Cardiac muscle cell (in vitro differentiated cells and primary cell): Measurements from ENCODE around the gene MTA2. TPM values are rescaled to one million over a fixed set of nuclear protein-coding genes. Genes with fewer than 3 reads are reported as not detected.

Source experiments
- DNase-seq, 2 donors: peaks; one replicate each; pipeline versions ENCODE4 v3.0.0 to v3.0.0-alpha.2; 2010 to 2017; ENCODE audit warnings: low read depth in 1 of 2, low spot score in 1 of 2
- H3K27ac ChIP-seq: fragments of 200-600 bp; sonication (generic); 2 replicates; pipeline ENCODE4 v1.5.1; 2016
- H3K27me3 ChIP-seq: fragments of 200-600 bp; sonication (generic); 2 replicates; pipeline ENCODE4 v1.6.0; 2016; ENCODE audit warnings: control low read depth
- H3K36me3 ChIP-seq: fragments of 200-600 bp; sonication (generic); 2 replicates; pipeline ENCODE4 v1.5.1; 2016; ENCODE audit warnings: control low read depth
- H3K4me1 ChIP-seq: fragments of 200-600 bp; sonication (generic); 2 replicates; pipeline ENCODE4 v1.8.1; 2017; ENCODE audit warnings: low read depth, mild to moderate bottlenecking, mixed run types
- H3K4me3 ChIP-seq: fragments of 200-600 bp; sonication (generic); 2 replicates; pipeline ENCODE4 v1.5.1; 2016; ENCODE audit warnings: mild to moderate bottlenecking
- H3K9me3 ChIP-seq: fragments of 200-600 bp; sonication (generic); 2 replicates; pipeline ENCODE4 v1.5.1; 2017; ENCODE audit warnings: low read depth, mild to moderate bottlenecking, control low read depth
- polyA plus RNA-seq: library from polyadenylated mRNA; unstranded; fragments of >200 nt; fragmentation: Nextera tagmentation; extraction: Ambion mirVana; gene quantifications from 2 replicates; pipeline ENCODE4 v1.2.1, GENCODE V29; 2016
- total RNA-seq: library from RNA; depleted of rRNA; stranded (reverse); fragments of >200 nt; gene quantifications from 2 replicates; pipeline ENCODE4 v1.2.3, GENCODE V29; 2016
- TF ChIP-seq, protein P1 (sequence below): IDR thresholded peaks from 2 replicates; pipeline ENCODE4 v1.5.1; 2012; ENCODE audit warnings: low read depth, mild to moderate bottlenecking, low read length

MTA2 gene
- total and polyA plus RNA-seq, 2 experiments from 2014 or later, result 22.9 to 108 TPM

DNA sequence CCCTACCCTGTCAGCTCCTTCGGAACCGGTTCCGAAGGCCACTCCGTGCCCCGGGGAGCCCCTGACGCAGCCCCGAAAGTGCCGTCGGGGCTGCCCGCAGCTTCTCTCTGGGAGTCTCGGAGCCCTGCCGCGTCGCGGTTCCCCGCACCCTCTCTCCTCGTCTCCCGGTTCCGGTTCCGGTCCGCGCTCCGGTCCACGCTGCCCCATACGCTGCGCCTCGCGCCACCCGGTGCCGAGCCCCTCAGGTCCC lies 618 bp downstream of the MTA2 start:
- peak in 1 of 2 donors; percentile 41 for DNase-seq
- H3K4me3 ChIP-seq, result peak overlapping the region; percentile 72
- H3K27ac ChIP-seq, result peak overlapping the region; percentile 90
- H3K9me3 ChIP-seq, result no peaks in the 10 kb centered on the region
- no peaks in the 10 kb centered on the region for H3K27me3 ChIP-seq
- peaks cover 20% of the 10 kb centered on the region for H3K36me3 ChIP-seq
- TF ChIP-seq, protein P1, sequence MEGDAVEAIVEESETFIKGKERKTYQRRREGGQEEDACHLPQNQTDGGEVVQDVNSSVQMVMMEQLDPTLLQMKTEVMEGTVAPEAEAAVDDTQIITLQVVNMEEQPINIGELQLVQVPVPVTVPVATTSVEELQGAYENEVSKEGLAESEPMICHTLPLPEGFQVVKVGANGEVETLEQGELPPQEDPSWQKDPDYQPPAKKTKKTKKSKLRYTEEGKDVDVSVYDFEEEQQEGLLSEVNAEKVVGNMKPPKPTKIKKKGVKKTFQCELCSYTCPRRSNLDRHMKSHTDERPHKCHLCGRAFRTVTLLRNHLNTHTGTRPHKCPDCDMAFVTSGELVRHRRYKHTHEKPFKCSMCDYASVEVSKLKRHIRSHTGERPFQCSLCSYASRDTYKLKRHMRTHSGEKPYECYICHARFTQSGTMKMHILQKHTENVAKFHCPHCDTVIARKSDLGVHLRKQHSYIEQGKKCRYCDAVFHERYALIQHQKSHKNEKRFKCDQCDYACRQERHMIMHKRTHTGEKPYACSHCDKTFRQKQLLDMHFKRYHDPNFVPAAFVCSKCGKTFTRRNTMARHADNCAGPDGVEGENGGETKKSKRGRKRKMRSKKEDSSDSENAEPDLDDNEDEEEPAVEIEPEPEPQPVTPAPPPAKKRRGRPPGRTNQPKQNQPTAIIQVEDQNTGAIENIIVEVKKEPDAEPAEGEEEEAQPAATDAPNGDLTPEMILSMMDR, result no peak
- peaks cover 21% of the 10 kb centered on the region for H3K4me1 ChIP-seq

DNA sequence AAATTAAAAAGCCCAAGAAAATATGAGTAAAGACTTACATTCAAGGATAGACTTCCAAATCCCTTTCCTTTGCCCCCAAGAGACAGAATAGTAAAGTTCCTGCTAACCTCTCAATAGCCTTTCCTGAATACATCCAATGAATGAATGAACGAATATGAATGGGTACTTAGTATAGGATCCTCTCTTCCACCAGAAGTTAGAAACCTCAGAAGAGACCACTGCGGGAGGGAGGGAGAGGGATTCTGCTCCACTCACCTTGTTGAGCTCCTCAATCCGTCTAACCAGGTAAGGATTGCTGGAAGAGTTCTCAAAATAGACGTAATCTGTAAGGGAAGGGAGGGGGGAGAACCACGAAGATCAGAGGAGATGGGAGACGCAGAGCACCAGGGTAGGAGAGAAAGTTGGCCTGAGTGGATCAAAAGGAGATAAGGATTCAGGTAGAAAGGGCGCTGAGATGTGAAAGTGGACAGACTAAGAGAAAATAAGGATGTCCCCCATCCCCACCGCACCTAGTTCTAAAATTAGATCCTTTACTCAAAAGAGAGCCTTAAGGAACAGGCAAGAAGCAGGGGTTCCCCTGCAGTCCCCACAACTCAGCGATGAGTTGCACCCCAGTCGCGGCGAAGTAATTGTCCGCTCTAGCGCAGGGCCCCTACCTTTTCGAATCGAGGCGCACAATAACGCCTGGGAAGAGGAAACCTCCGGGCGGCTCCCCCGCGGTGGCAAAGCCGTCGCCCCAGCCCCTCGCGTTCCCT lies 1.1 kb downstream of the MTA2 start:
- Histone ChIP-seq H3K4me3 (peak overlapping the region; percentile 72), H3K4me1 (peaks cover 21% of the 10 kb centered on the region), H3K27ac (peak overlapping the region; percentile 90), H3K36me3 (peaks cover 25% of the 10 kb centered on the region), H3K27me3 (no peaks in the 10 kb centered on the region), H3K9me3 (no peaks in the 10 kb centered on the region)
- TF ChIP-seq, protein P1, result no peak
- no peak for DNase-seq

DNA sequence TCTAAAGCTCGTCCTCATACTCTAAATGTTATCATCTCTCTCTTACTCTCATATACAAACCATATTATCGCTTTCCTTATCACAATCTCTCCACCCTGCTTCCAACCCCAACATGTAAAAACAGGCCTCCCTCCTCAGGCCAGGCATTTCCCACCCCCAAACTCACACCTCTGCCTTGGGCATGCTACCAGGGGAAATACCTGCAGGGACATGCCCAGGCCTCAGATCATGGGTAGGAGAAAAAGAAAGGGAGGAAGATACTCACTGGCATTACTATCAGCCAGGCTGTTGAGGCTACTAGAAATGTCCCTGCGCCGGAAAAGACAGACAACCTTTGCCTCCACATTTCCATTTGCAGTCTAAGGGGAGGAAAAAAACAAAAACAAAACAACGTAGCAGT lies 1.8 kb downstream of the MTA2 start:
- Histone ChIP-seq H3K27ac (peak overlapping the region; percentile 90), H3K36me3 (peaks cover 31% of the 10 kb centered on the region), H3K9me3 (no peaks in the 10 kb centered on the region), H3K4me3 (peak overlapping the region; percentile 72), H3K27me3 (no peaks in the 10 kb centered on the region), H3K4me1 (peaks cover 21% of the 10 kb centered on the region)
- no peak for DNase-seq
- TF ChIP-seq, protein P1, result no peak

DNA sequence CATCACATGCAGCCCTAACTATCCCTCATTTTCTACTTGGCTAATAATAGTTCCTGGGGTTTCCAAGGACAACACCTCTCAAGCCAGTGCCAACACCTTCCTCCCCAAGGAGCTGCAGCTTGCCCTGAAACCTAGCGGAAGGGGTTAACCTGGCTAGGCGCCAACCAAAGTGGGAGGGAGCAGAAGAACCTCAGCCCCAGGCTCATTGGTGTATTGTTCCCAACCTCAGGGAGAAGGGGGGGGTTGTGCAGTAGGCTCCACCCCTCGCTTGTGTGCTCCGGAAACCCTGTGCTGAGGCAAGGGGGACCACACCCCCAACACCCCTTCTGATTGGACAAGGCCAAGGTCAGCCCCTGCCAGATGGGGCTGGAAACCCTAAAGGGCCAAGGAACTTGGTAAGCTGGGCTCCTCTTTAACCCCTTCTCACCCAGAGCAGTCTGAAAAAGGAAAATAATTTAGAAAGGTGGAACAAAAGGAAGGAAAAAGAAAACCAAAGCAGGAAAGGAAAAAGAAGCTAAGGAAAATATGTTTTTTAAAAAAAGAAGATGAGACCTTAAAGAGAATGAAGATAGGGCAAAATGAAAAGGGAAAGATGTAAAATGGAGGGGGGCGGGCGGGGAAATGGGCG lies 2.5 kb downstream of the MTA2 start:
- Histone ChIP-seq H3K4me3 (peak overlapping the region; percentile 72), H3K27me3 (no peaks in the 10 kb centered on the region), H3K36me3 (peaks cover 38% of the 10 kb centered on the region), H3K4me1 (peaks cover 18% of the 10 kb centered on the region), H3K9me3 (no peaks in the 10 kb centered on the region), H3K27ac (peak overlapping the region; percentile 90)
- TF ChIP-seq, protein P1, result no peak
- peak; percentile 97 to 100 for DNase-seq

DNA sequence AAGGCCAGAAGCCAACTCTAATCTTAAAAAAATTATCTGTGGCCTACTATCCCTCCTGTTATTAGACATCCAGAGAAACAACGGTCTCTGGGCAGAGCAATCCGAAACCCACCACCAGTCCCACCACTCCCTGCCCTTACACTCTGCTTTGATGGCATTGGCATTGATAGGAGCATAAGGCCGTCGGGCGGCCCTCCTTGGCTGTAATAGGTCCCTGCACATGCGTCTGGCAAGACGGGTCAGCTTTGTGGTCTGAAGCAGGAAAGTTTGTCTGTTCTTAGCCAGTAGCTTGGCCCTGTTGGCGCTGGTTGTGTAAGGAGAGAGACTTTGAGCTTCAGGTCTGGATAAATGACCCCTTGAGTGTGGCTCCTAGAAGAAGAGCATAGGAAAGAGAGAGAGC lies 6.5 kb downstream of the MTA2 start:
- no peak for DNase-seq
- Histone ChIP-seq H3K9me3 (no peaks in the 10 kb centered on the region), H3K4me3 (no peak overlapping the region), H3K36me3 (peaks cover 44% of the 10 kb centered on the region), H3K4me1 (peaks cover 23% of the 10 kb centered on the region), H3K27ac (no peak overlapping the region), H3K27me3 (no peaks in the 10 kb centered on the region)
- TF ChIP-seq, protein P1, result no peak
